Neural progenitor cell (in vitro differentiated cells): ENCODE data around the gene FBXO10. TPM values are rescaled to one million over a fixed set of nuclear protein-coding genes. Genes with fewer than 3 reads are reported as not detected.

ENCODE experiments used
- DNase-seq: peaks from one replicate; pipeline ENCODE4 v3.0.0-alpha.2; 2016; ENCODE audit warnings: low spot score
- H2AFZ ChIP-seq: fragments of 200-600 bp; sonication (generic); replicated peaks from 2 replicates; pipeline ENCODE4 v1.6.1; 2016; ENCODE audit warnings: antibody characterized with exemption
- H3F3A ChIP-seq: fragments of 200-600 bp; sonication (generic); 2 replicates; pipeline ENCODE4 v1.6.1; 2016; ENCODE audit warnings: antibody characterized with exemption, low read depth
- H3K27ac ChIP-seq: fragments of 200-600 bp; sonication (generic); 2 replicates; pipeline ENCODE4 v1.5.1; 2016; ENCODE audit warnings: mild to moderate bottlenecking
- H3K27me3 ChIP-seq: fragments of 200-600 bp; sonication (generic); 2 replicates; pipeline ENCODE4 v1.6.1; 2016; ENCODE audit warnings: mild to moderate bottlenecking, moderate library complexity
- H3K36me3 ChIP-seq: fragments of 200-600 bp; sonication (generic); 2 replicates; pipeline ENCODE4 v1.5.1; 2016
- H3K4me1 ChIP-seq: fragments of 200-600 bp; sonication (generic); 2 replicates; pipeline ENCODE4 v1.6.1; 2016; ENCODE audit warnings: mixed run types
- H3K4me2 ChIP-seq: fragments of 200-600 bp; sonication (generic); 2 replicates; pipeline ENCODE4 v1.6.1; 2016
- H3K4me3 ChIP-seq: fragments of 200-600 bp; sonication (generic); 2 replicates; pipeline ENCODE4 v1.5.1; 2016
- H3K79me2 ChIP-seq: fragments of 200-600 bp; sonication (generic); 2 replicates; pipeline ENCODE4 v1.6.1; 2016; ENCODE audit warnings: low read depth
- H3K9ac ChIP-seq: fragments of 200-600 bp; sonication (generic); 2 replicates; pipeline ENCODE4 v1.6.1; 2016
- H3K9me3 ChIP-seq: fragments of 200-600 bp; sonication (generic); 2 replicates; pipeline ENCODE4 v1.5.1; 2016; ENCODE audit warnings: low read depth
- H4K20me1 ChIP-seq: fragments of 200-600 bp; sonication (generic); 2 replicates; pipeline ENCODE4 v1.6.1; 2016; ENCODE audit warnings: low read depth
- H3K27ac Mint-ChIP-seq: 3 replicates; pipeline ENCODE4 v1.8.0; 2021; ENCODE audit warnings: mixed read lengths
- H3K27me3 Mint-ChIP-seq: 2 replicates; pipeline ENCODE4 v1.8.0; 2022; ENCODE audit warnings: low read depth, mild to moderate bottlenecking, inconsistent platforms, moderate library complexity, mixed read lengths; ENCODE audit not compliant: insufficient read depth
- H3K36me3 Mint-ChIP-seq: 3 replicates; pipeline ENCODE4 v1.8.0; 2021; ENCODE audit warnings: mixed read lengths
- H3K4me1 Mint-ChIP-seq: 3 replicates; pipeline ENCODE4 v1.8.0; 2021; ENCODE audit warnings: mixed read lengths
- H3K4me3 Mint-ChIP-seq: 3 replicates; pipeline ENCODE4 v1.8.0; 2021; ENCODE audit warnings: mild to moderate bottlenecking, moderate library complexity, mixed read lengths
- H3K9me3 Mint-ChIP-seq: 3 replicates; pipeline ENCODE4 v1.8.0; 2020; ENCODE audit warnings: mixed read lengths
- EZH2 ChIP-seq: fragments of 200-600 bp; sonication (generic); IDR thresholded peaks from 2 replicates; pipeline ENCODE4 v1.6.1; 2017; ENCODE audit warnings: antibody characterized with exemption, mild to moderate bottlenecking, moderate library complexity
- EZH2phosphoT487 ChIP-seq: fragments of 200-600 bp; sonication (generic); IDR thresholded peaks from 2 replicates; pipeline ENCODE4 v1.6.1; 2017; ENCODE audit warnings: antibody characterized with exemption
- total RNA-seq: library from RNA; depleted of rRNA; stranded (reverse); fragments of >200 nt; gene quantifications from 2 replicates; pipeline ENCODE4 v1.2.3, GENCODE V29; 2015; ENCODE audit warnings: low replicate concordance
- TF ChIP-seq, protein P1 (sequence below): fragments of 200-600 bp; sonication (generic); IDR thresholded peaks from 2 replicates; pipeline ENCODE4 v1.5.1; 2017; ENCODE audit warnings: antibody characterized with exemption, mild to moderate bottlenecking

The FBXO10 gene
- total RNA-seq, 1 donor from 2014 or later = 13.4 TPM

DNA sequence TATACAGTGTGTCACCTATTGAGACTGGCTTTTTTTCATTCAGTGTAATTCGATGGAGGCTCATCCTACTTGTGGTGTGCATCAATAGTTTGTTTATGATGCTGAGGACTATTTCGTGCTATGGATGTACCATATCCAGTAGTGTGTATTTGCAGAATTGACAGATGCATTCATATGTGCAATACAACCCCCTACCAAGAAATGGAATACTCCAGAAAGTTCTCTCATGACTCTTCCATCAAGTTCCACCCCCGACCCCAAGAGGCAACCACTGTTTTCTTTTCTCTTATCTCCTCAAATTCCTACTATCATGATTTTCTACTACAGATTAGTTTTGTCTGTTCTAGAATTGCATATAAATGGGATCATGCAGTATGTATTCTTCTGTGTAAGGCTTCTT lies 21.9 kb downstream of the FBXO10 start:
- Histone ChIP-seq H4K20me1 (peaks cover 2% of the 10 kb centered on the region), H3K9ac (no peak overlapping the region), H3K4me1 (peaks cover under 1% of the 10 kb centered on the region), H3K27me3 (no peaks in the 10 kb centered on the region), H3K4me2 (no peak overlapping the region), H2AFZ (no peak overlapping the region), H3K4me3 (no peak overlapping the region), H3K27ac (no peak overlapping the region), H3K9me3 (no peaks in the 10 kb centered on the region), H3K79me2 (peaks cover 8% of the 10 kb centered on the region), H3K36me3 (no peaks in the 10 kb centered on the region), H3F3A (no peaks in the 10 kb centered on the region)
- H3K9me3 Mint-ChIP-seq = peaks cover 2% of the 10 kb centered on the region
- H3K4me3 Mint-ChIP-seq = no peak overlapping the region
- peaks cover 5% of the 10 kb centered on the region for H3K27me3 Mint-ChIP-seq
- H3K36me3 Mint-ChIP-seq = peaks cover 28% of the 10 kb centered on the region
- peaks cover 5% of the 10 kb centered on the region for H3K4me1 Mint-ChIP-seq
- DNase-seq = no peak
- H3K27ac Mint-ChIP-seq = no peak overlapping the region
- no peak for TF ChIP-seq EZH2phosphoT487

DNA sequence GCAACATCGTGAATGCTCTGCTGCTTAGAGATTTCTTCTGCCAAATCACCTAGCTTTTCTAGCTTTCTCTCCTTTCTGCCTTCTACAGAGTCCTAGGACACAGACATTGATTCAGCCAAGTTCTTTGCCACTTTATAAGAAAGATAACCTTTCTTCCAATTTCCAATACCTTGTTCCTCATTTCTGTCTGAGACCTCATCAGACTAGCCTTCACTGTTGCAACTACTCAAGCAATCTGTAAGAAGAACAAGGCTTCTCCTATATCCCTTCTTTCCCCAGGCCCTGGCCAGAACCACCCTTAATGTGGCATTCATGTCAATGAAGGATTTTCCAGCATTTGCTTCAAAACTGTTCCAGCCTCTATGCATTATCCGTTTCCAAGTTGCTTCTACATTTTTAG lies 24.3 kb downstream of the FBXO10 start:
- H3K79me2 ChIP-seq = peaks cover 16% of the 10 kb centered on the region
- no peak for DNase-seq
- no peak overlapping the region for H3K9ac ChIP-seq
- no peaks in the 10 kb centered on the region for H3K27me3 ChIP-seq
- H3K27ac ChIP-seq = no peak overlapping the region
- H3K36me3 ChIP-seq = no peaks in the 10 kb centered on the region
- H3K4me3 ChIP-seq = no peak overlapping the region
- H3K27me3 Mint-ChIP-seq = peaks cover 5% of the 10 kb centered on the region
- peaks cover 3% of the 10 kb centered on the region for H3K4me1 ChIP-seq
- H3K4me2 ChIP-seq = no peak overlapping the region
- no peaks in the 10 kb centered on the region for H3F3A ChIP-seq
- H3K4me3 Mint-ChIP-seq = no peak overlapping the region
- no peaks in the 10 kb centered on the region for H3K9me3 ChIP-seq
- no peak for TF ChIP-seq EZH2phosphoT487
- TF ChIP-seq, protein P1, sequence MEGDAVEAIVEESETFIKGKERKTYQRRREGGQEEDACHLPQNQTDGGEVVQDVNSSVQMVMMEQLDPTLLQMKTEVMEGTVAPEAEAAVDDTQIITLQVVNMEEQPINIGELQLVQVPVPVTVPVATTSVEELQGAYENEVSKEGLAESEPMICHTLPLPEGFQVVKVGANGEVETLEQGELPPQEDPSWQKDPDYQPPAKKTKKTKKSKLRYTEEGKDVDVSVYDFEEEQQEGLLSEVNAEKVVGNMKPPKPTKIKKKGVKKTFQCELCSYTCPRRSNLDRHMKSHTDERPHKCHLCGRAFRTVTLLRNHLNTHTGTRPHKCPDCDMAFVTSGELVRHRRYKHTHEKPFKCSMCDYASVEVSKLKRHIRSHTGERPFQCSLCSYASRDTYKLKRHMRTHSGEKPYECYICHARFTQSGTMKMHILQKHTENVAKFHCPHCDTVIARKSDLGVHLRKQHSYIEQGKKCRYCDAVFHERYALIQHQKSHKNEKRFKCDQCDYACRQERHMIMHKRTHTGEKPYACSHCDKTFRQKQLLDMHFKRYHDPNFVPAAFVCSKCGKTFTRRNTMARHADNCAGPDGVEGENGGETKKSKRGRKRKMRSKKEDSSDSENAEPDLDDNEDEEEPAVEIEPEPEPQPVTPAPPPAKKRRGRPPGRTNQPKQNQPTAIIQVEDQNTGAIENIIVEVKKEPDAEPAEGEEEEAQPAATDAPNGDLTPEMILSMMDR = no peak
- TF ChIP-seq EZH2 = no peak
- no peaks in the 10 kb centered on the region for H3K9me3 Mint-ChIP-seq
- H3K4me1 Mint-ChIP-seq = peaks cover 6% of the 10 kb centered on the region
- H3K36me3 Mint-ChIP-seq = peaks cover 18% of the 10 kb centered on the region
- no peak overlapping the region for H2AFZ ChIP-seq
- no peak overlapping the region for H3K27ac Mint-ChIP-seq
- no peaks in the 10 kb centered on the region for H4K20me1 ChIP-seq

GRCh38 chr9:37551468-37551867 lies 24.7 kb downstream of the FBXO10 start:
- Histone ChIP-seq H2AFZ (no peak overlapping the region), H4K20me1 (no peaks in the 10 kb centered on the region), H3F3A (no peaks in the 10 kb centered on the region), H3K36me3 (no peaks in the 10 kb centered on the region), H3K79me2 (peaks cover 16% of the 10 kb centered on the region), H3K9me3 (no peaks in the 10 kb centered on the region), H3K9ac (no peak overlapping the region), H3K27me3 (no peaks in the 10 kb centered on the region), H3K4me3 (no peak overlapping the region), H3K4me1 (peaks cover 3% of the 10 kb centered on the region), H3K4me2 (no peak overlapping the region), H3K27ac (no peak overlapping the region)
- TF ChIP-seq, protein P1 = no peak
- no peak for TF ChIP-seq EZH2phosphoT487
- no peak for TF ChIP-seq EZH2
- H3K4me3 Mint-ChIP-seq = no peak overlapping the region
- DNase-seq = no peak
- peaks cover 5% of the 10 kb centered on the region for H3K27me3 Mint-ChIP-seq
- H3K27ac Mint-ChIP-seq = no peak overlapping the region
- H3K4me1 Mint-ChIP-seq = peaks cover 6% of the 10 kb centered on the region
- H3K9me3 Mint-ChIP-seq = no peaks in the 10 kb centered on the region
- peaks cover 16% of the 10 kb centered on the region for H3K36me3 Mint-ChIP-seq

DNA sequence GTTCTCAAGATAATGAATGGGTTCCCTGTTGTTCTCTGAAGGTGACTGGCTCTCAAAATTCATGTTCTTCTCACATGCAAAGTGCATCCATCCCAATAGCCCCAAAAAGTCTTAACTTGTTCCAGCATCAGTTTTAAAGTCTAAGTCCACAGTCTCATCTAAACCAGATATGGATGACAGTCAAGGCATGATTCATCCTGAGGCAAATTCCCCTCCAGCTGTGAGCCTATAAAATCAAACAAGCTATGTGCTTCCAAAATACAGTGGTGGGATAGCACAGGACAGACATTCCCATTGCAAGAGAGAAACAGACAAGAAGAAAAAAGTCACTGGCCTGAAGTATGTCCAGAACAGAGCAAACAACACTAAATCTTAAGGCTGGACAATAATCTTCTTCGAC lies 25.4 kb downstream of the FBXO10 start:
- H3K4me3 Mint-ChIP-seq = no peak overlapping the region
- no peaks in the 10 kb centered on the region for H3K9me3 Mint-ChIP-seq
- H3K4me3 ChIP-seq = no peak overlapping the region
- no peak overlapping the region for H2AFZ ChIP-seq
- H3K27ac Mint-ChIP-seq = peak overlapping the region; percentile 40
- H3K79me2 ChIP-seq = peaks cover 16% of the 10 kb centered on the region
- H4K20me1 ChIP-seq = no peaks in the 10 kb centered on the region
- peaks cover 3% of the 10 kb centered on the region for H3K4me1 ChIP-seq
- H3K9me3 ChIP-seq = no peaks in the 10 kb centered on the region
- H3K27me3 ChIP-seq = no peaks in the 10 kb centered on the region
- H3F3A ChIP-seq = no peaks in the 10 kb centered on the region
- H3K4me2 ChIP-seq = no peak overlapping the region
- no peak overlapping the region for H3K9ac ChIP-seq
- H3K27ac ChIP-seq = no peak overlapping the region
- H3K4me1 Mint-ChIP-seq = peaks cover 6% of the 10 kb centered on the region
- no peak for DNase-seq
- TF ChIP-seq, protein P1 = no peak
- no peak for TF ChIP-seq EZH2
- no peak for TF ChIP-seq EZH2phosphoT487
- H3K36me3 ChIP-seq = no peaks in the 10 kb centered on the region
- peaks cover 5% of the 10 kb centered on the region for H3K27me3 Mint-ChIP-seq
- peaks cover 11% of the 10 kb centered on the region for H3K36me3 Mint-ChIP-seq
